GM23248 (cell line): ENCODE results near the gene IL31RA. TPM values are rescaled to one million over a fixed set of nuclear protein-coding genes. Genes with fewer than 3 reads are reported as not detected.

Experiments
- DNase-seq: peaks from one replicate; pipeline ENCODE4 v3.0.0-alpha.2; 2015
- H2AFZ ChIP-seq: fragments of 200-600 bp; sonication (generic); 2 replicates; pipeline ENCODE4 v1.6.1; 2016; ENCODE audit warnings: antibody characterized with exemption
- H3F3A ChIP-seq: fragments of 200-600 bp; sonication (generic); 2 replicates; pipeline ENCODE4 v1.6.1; 2016; ENCODE audit warnings: mild to moderate bottlenecking, antibody characterized with exemption, mixed run types; ENCODE audit not compliant: insufficient read depth
- H3K27ac ChIP-seq: fragments of 200-600 bp; sonication (generic); 2 replicates; pipeline ENCODE4 v1.5.1; 2016; ENCODE audit warnings: mild to moderate bottlenecking
- H3K27me3 ChIP-seq: fragments of 200-600 bp; sonication (generic); replicated peaks from 2 replicates; pipeline ENCODE4 v1.6.1; 2016; ENCODE audit warnings: mild to moderate bottlenecking; ENCODE audit not compliant: insufficient read depth
- H3K36me3 ChIP-seq: fragments of 200-600 bp; sonication (generic); 2 replicates; pipeline ENCODE4 v1.6.1; 2016; ENCODE audit warnings: low read depth, mild to moderate bottlenecking
- H3K4me1 ChIP-seq: fragments of 200-600 bp; sonication (generic); 2 replicates; pipeline ENCODE4 v1.6.1; 2016; ENCODE audit warnings: mild to moderate bottlenecking; ENCODE audit not compliant: insufficient read depth
- H3K4me2 ChIP-seq: fragments of 200-600 bp; sonication (generic); one replicate; pipeline ENCODE4 v1.6.1; 2016; ENCODE audit warnings: mild to moderate bottlenecking; ENCODE audit not compliant: unreplicated experiment
- H3K4me3 ChIP-seq: fragments of 200-600 bp; sonication (generic); 2 replicates; pipeline ENCODE4 v1.5.1; 2016; ENCODE audit warnings: mild to moderate bottlenecking
- H3K79me2 ChIP-seq: fragments of 200-600 bp; sonication (generic); 2 replicates; pipeline ENCODE4 v1.6.1; 2016; ENCODE audit warnings: mild to moderate bottlenecking; ENCODE audit not compliant: insufficient read depth
- H3K9ac ChIP-seq: fragments of 200-600 bp; sonication (generic); 2 replicates; pipeline ENCODE4 v1.6.1; 2016; ENCODE audit warnings: mild to moderate bottlenecking
- H3K9me2 ChIP-seq: fragments of 200-600 bp; sonication (generic); 2 replicates; pipeline ENCODE4 v1.6.1; 2016; ENCODE audit warnings: mixed run types, mild to moderate bottlenecking, moderate library complexity; ENCODE audit not compliant: insufficient read depth
- H3K9me3 ChIP-seq: fragments of 200-600 bp; sonication (generic); one replicate; pipeline ENCODE4 v1.6.1; 2017; ENCODE audit warnings: low read depth
- H4K20me1 ChIP-seq: fragments of 200-600 bp; sonication (generic); 2 replicates; pipeline ENCODE4 v1.6.0; 2016; ENCODE audit not compliant: insufficient read depth
- EZH2 ChIP-seq: fragments of 200-600 bp; sonication (generic); IDR thresholded peaks from 2 replicates; pipeline ENCODE4 v1.6.1; 2018; ENCODE audit warnings: antibody characterized with exemption, mild to moderate bottlenecking; ENCODE audit not compliant: insufficient read depth, poor library complexity, severe bottlenecking
- EZH2phosphoT487 ChIP-seq: fragments of 200-600 bp; sonication (generic); IDR thresholded peaks from 2 replicates; pipeline ENCODE4 v1.6.1; 2018; ENCODE audit warnings: antibody characterized with exemption, moderate library complexity, mild to moderate bottlenecking, low read depth; ENCODE audit not compliant: insufficient read depth
- WGBS, 2 experiments: methylation state at CpG; one replicate each; pipeline ENCODE4 v1.1.6; 2015 to 2017; ENCODE audit warnings: low lambda C conversion rate in 2 of 2, low coverage in 1 of 2; ENCODE audit errors: missing lambda C conversion rate in 2 of 2; 5-methylcytosine and 5-hydroxymethylcytosine counted together
- in situ Hi-C: fragments of 300-500 bp; cut with MboI; formaldehyde crosslinking; loops from 2 replicates; pipeline ENCODE4 v1.15.0; 2020
- polyA plus RNA-seq: library from polyadenylated mRNA; unstranded; fragments of >200 nt; fragmentation: Nextera tagmentation; extraction: Ambion mirVana; gene quantifications from 2 replicates; pipeline ENCODE4 v1.2.1, GENCODE V29; 2016
- total RNA-seq: library from RNA; depleted of rRNA; stranded (reverse); fragments of >200 nt; shearing (Covaris generic); gene quantifications from 2 replicates; pipeline ENCODE4 v1.2.3, GENCODE V29; 2014

Gene IL31RA
- total and polyA plus RNA-seq, 2 experiments from 2014 or later = 0.08 TPM; not detected in 1

- no peak overlapping the region for H3K4me2 ChIP-seq
- no peak overlapping the region for H3K9ac ChIP-seq
- TF ChIP-seq EZH2 (no peak), EZH2phosphoT487 (no peak)
- H3K9me2 ChIP-seq = no peaks in the 10 kb centered on the region
- DNase-seq = no peak
- H3K27me3 ChIP-seq = no peaks in the 10 kb centered on the region
- no peaks in the 10 kb centered on the region for H3K4me1 ChIP-seq
- H3K79me2 ChIP-seq = no peaks in the 10 kb centered on the region
- no peaks in the 10 kb centered on the region for H3K36me3 ChIP-seq
- in situ Hi-C loops = loop anchor here (10.0 to 25.0 kb wide), 2 partner anchors 194 to 581 kb away; no protein-coding TSS in a partner anchor
- no peak overlapping the region for H3K27ac ChIP-seq
- no peak overlapping the region for H3K4me3 ChIP-seq
- H3K9me3 ChIP-seq = no peaks in the 10 kb centered on the region
- no peak overlapping the region for H2AFZ ChIP-seq
- H3F3A ChIP-seq = no peaks in the 10 kb centered on the region
- no peaks in the 10 kb centered on the region for H4K20me1 ChIP-seq
- 93 to 94% methylated on average over 17 of the region's 17 CpGs for WGBS, 2 experiments
These were observed 67.2 kb downstream of the IL31RA start for GRCh38 chr5:55918087-55919035.

DNA sequence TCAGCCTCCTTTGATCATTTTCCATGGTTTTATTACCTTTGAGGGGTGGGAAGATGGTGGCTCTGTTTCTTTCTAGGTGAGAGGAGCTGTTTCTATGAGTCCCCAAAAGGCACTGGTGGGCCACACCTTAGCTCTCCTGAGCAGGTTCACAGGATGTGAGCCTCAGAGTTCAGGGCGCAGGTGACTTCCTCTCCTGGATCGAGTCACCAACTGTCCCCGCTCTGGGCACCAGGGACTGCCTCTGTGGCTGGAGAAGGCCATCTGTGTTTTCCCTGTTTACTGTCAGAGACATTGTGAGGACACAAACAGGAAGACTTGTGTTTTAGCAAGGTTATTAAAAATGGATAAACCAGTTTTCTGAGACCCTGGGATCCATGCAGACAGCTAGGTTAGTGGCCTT lies 68.5 kb downstream of the IL31RA start:
- Histone ChIP-seq H3K27me3 (no peaks in the 10 kb centered on the region), H3K27ac (no peak overlapping the region), H2AFZ (no peak overlapping the region), H3K79me2 (no peaks in the 10 kb centered on the region), H3K9me2 (no peaks in the 10 kb centered on the region), H3K9ac (no peak overlapping the region), H3F3A (no peaks in the 10 kb centered on the region), H4K20me1 (no peaks in the 10 kb centered on the region), H3K9me3 (no peaks in the 10 kb centered on the region), H3K4me3 (no peak overlapping the region), H3K36me3 (no peaks in the 10 kb centered on the region), H3K4me1 (no peaks in the 10 kb centered on the region), H3K4me2 (no peak overlapping the region)
- in situ Hi-C loops = loop anchor here (10.0 to 25.0 kb wide), 2 partner anchors 195 to 582 kb away; no protein-coding TSS in a partner anchor
- 97% methylated on average over 3 of the region's 3 CpGs for WGBS, 2 experiments
- TF ChIP-seq EZH2phosphoT487 (no peak), EZH2 (no peak)
- DNase-seq = no peak

DNA sequence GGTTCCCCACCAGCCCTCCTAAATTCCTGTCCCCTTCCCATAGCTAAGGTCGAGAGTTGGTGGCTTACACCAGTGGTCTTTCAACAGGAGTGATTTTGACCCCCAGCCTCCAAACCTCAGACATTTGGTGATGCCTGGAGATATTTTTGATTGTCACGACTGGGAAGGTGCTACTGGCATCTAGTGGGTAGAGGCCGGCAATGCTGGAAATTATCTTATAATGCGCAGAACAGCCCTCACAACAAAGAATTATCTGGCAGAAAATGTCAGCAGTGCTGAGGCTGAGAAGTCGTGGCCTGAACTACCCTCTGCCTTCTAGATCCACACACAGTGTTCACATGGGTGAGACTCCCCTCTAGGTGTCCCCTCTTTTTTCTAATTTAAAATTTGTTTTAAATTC lies 69.6 kb downstream of the IL31RA start:
- no peak overlapping the region for H3K4me2 ChIP-seq
- no peak overlapping the region for H3K4me3 ChIP-seq
- no peaks in the 10 kb centered on the region for H4K20me1 ChIP-seq
- WGBS, 2 experiments = 66 to 70% methylated on average over 5 of the region's 5 CpGs
- peak; percentile 36 for DNase-seq
- H3K9me2 ChIP-seq = no peaks in the 10 kb centered on the region
- H3K79me2 ChIP-seq = no peaks in the 10 kb centered on the region
- no peaks in the 10 kb centered on the region for H3K4me1 ChIP-seq
- H3K9ac ChIP-seq = no peak overlapping the region
- TF ChIP-seq EZH2 = no peak
- TF ChIP-seq EZH2phosphoT487 = no peak
- no peaks in the 10 kb centered on the region for H3K36me3 ChIP-seq
- H3K27ac ChIP-seq = no peak overlapping the region
- H3F3A ChIP-seq = no peaks in the 10 kb centered on the region
- no peak overlapping the region for H2AFZ ChIP-seq
- in situ Hi-C loops = loop anchor here (25.0 kb wide), 1 partner anchor 583 kb away; no protein-coding TSS in a partner anchor
- H3K27me3 ChIP-seq = no peaks in the 10 kb centered on the region
- no peaks in the 10 kb centered on the region for H3K9me3 ChIP-seq

DNA sequence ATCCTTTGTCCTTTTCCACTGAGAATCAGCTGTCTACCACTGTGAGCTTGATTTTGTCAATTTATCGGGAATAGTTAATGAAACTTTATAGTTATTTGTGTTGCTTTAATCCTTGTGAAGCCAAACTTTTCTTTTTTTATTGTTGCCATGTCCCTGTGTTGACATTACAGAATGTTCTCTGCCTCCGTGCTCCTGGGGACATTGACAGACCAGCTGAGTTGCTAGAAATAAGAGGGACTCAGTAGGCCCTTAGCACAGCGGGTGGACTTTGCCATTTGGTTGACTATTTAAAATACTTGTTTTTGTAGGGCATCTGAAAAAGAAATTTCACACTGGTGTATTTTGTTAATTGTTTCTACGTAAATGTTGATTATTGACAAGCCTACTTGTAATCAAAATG lies 70.5 kb downstream of the IL31RA start:
- no peak overlapping the region for H2AFZ ChIP-seq
- no peak overlapping the region for H3K27ac ChIP-seq
- in situ Hi-C loops = loop anchor here (25.0 kb wide), 1 partner anchor 584 kb away; no protein-coding TSS in a partner anchor
- H3K27me3 ChIP-seq = no peaks in the 10 kb centered on the region
- H3K4me3 ChIP-seq = no peak overlapping the region
- no peaks in the 10 kb centered on the region for H3F3A ChIP-seq
- no peaks in the 10 kb centered on the region for H3K79me2 ChIP-seq
- no peaks in the 10 kb centered on the region for H3K4me1 ChIP-seq
- H3K36me3 ChIP-seq = no peaks in the 10 kb centered on the region
- no peak overlapping the region for H3K9ac ChIP-seq
- H4K20me1 ChIP-seq = no peaks in the 10 kb centered on the region
- no peak for DNase-seq
- no peaks in the 10 kb centered on the region for H3K9me2 ChIP-seq
- H3K9me3 ChIP-seq = no peaks in the 10 kb centered on the region
- 73 to 74% methylated on average over 4 of the region's 4 CpGs for WGBS, 2 experiments
- H3K4me2 ChIP-seq = no peak overlapping the region
- TF ChIP-seq EZH2 (no peak), EZH2phosphoT487 (no peak)
